Adrenal gland (tissue), 12 donors: ENCODE data around the gene OR8D1. TPM values are rescaled to one million over a fixed set of nuclear protein-coding genes. Genes with fewer than 3 reads are reported as not detected.

ENCODE experiments used
- DNase-seq, 7 donors: peaks; one replicate each; pipeline ENCODE4 v3.0.0-alpha.2; 2019 to 2020
- H3K27ac ChIP-seq, 5 donors: fragments of 200-600 bp; sonication (generic) in 4 of 5; 1 replicate in 3 of 5; 2 replicates in 2 of 5; pipeline versions ENCODE4 v1.5.1 to v1.8.0; 2016 to 2020; ENCODE audit warnings: mild to moderate bottlenecking in 1 of 5
- H3K27me3 ChIP-seq: fragments of 200-600 bp; 2 replicates; pipeline ENCODE4 v1.8.0; 2021
- H3K36me3 ChIP-seq, 2 donors: fragments of 200-600 bp; replicated peaks in 1 of 2; 1 replicate in 1 of 2; 2 replicates in 1 of 2; pipeline versions ENCODE4 v1.5.1 to v1.8.0; 2018 to 2022
- H3K4me1 ChIP-seq, 2 donors: fragments of 200-600 bp; replicated peaks in 1 of 2; 1 replicate in 1 of 2; 2 replicates in 1 of 2; pipeline versions ENCODE4 v1.5.1 to v1.8.0; 2018 to 2021
- H3K4me3 ChIP-seq, 4 donors: fragments of 200-600 bp; sonication (generic) in 3 of 4; one replicate each; pipeline ENCODE4 v1.5.1; 2016 to 2018
- H3K9me3 ChIP-seq, 3 donors: fragments of 200-600 bp; sonication (generic) in 1 of 3; replicated peaks in 1 of 3; 1 replicate in 2 of 3; 2 replicates in 1 of 3; pipeline versions ENCODE4 v1.5.1 to v1.8.0; 2016 to 2021
- CTCF ChIP-seq, 6 experiments: fragments of 450-650 bp in 4 of 6; fragments of 200-600 bp in 2 of 6; sonication (generic) in 1 of 6; IDR thresholded peaks; 1 replicate in 5 of 6; 2 replicates in 1 of 6; pipeline versions ENCODE4 v1.5.1 to v1.8.0; 2016 to 2021; ENCODE audit warnings: antibody characterized with exemption in 6 of 6, mild to moderate bottlenecking in 2 of 6, moderate library complexity in 1 of 6
- POLR2A ChIP-seq, 2 donors: fragments of 450-650 bp; IDR thresholded peaks; one replicate each; pipeline ENCODE4 v1.6.1; 2017; ENCODE audit warnings: antibody characterized with exemption in 2 of 2, mild to moderate bottlenecking in 2 of 2, moderate library complexity in 1 of 2
- WGBS, 4 donors: extraction: QIAGEN DNeasy Blood & Tissue Kit in 2 of 4; methylation state at CpG; one replicate each; pipeline versions ENCODE4 v1.1.5 to v1.1.7; 2013 to 2017; 5-methylcytosine and 5-hydroxymethylcytosine counted together
- intact Hi-C, 2 donors: fragments of 100-400 bp; cut with DNase I; formaldehyde crosslinking; loops; one replicate each; pipeline versions ENCODE4 v1.14.1 to v1.15.0; 2022 to 2023
- polyA plus RNA-seq, 3 donors: library from polyadenylated mRNA; stranded (reverse); fragments of 200-250 nt in 2 of 3; fragments of 350-450 nt in 1 of 3; fragmentation: Illumina TruSeq in 1 of 3; extraction: RNeasy Lipid Tissue Mini Kit (QIAGEN cat#74804) in 1 of 3; gene quantifications; one replicate each; pipeline ENCODE4 v1.2.3, GENCODE V29; 2013 to 2014
- total RNA-seq, 9 donors: library from RNA; depleted of rRNA in 4 of 9; stranded (reverse); fragments of >200 nt in 4 of 9; fragments of 120-200 nt in 1 of 9; fragmentation: NEBNext Ultra II Directional in 1 of 9; extraction: Animal tissue kit (Norgen Biotek cat#: 25700) in 1 of 9; gene quantifications; one replicate each; pipeline versions ENCODE4 v1.1.0 to v1.2.4, GENCODE V29; 2013 to 2023
- donor health status: healthy with polysubstance abuse.
- donor health status: Bipolar disorder and iron deficiency.
- donor health status: DM: yes; HTN: yes; CAD: no.
- donor health status: DM: no; HTN: no; CAD: no.
- donor health status: DM: no; HTN: no; CAD: no.
- donor health status: DM: yes; HTN: yes; CAD: no.

Gene OR8D1
- total and polyA plus RNA-seq, 12 donors = not detected

GRCh38 chr11:124294687-124295086, 19.1 kb downstream of the OR8D1 start:
- no peaks in the 10 kb centered on the region for H3K36me3 ChIP-seq
- TF ChIP-seq POLR2A (IDR thresholded peaks at IDR 0.05) (no peak), CTCF (IDR thresholded peaks at IDR 0.05) (no peak)
- no peak overlapping the region for H3K27ac ChIP-seq
- DNase-seq = no peak
- 49 to 72% (median 57%) methylated on average over 1 of the region's 1 CpG for WGBS, 4 donors
- no peak overlapping the region for H3K4me3 ChIP-seq
- H3K9me3 ChIP-seq = no peaks in the 10 kb centered on the region
- no peaks in the 10 kb centered on the region for H3K4me1 ChIP-seq
- H3K27me3 ChIP-seq = no peaks in the 10 kb centered on the region
- intact Hi-C loops = no loop called here

- intact Hi-C loops = no loop called here
These were observed 28.0 kb downstream of the OR8D1 start for GRCh38 chr11:124285610-124286344.

GRCh38 chr11:124278261-124278660, 35.5 kb downstream of the OR8D1 start:
- no peak for DNase-seq
- Histone ChIP-seq H3K9me3 (no peaks in the 10 kb centered on the region), H3K27me3 (no peaks in the 10 kb centered on the region), H3K4me3 (no peak overlapping the region), H3K36me3 (no peaks in the 10 kb centered on the region), H3K4me1 (no peaks in the 10 kb centered on the region), H3K27ac (no peak overlapping the region)
- TF ChIP-seq CTCF (IDR thresholded peaks at IDR 0.05) (no peak), POLR2A (IDR thresholded peaks at IDR 0.05) (no peak)
- 44 to 81% (median 61%) methylated on average over 2 of the region's 2 CpGs for WGBS, 4 donors
- intact Hi-C loops = no loop called here

More at GRCh38 chr11:124285610-124286344, 28.0 kb downstream of the OR8D1 start:
- Histone ChIP-seq H3K4me1 (no peaks in the 10 kb centered on the region), H3K9me3 (peaks cover 0 to 5% (median 0%) of the 10 kb centered on the region in 3 donors), H3K27ac (no peak overlapping the region), H3K4me3 (no peak overlapping the region), H3K36me3 (no peaks in the 10 kb centered on the region), H3K27me3 (no peaks in the 10 kb centered on the region)
- WGBS, 4 donors = 60 to 72% (median 63%) methylated on average over 3 of the region's 3 CpGs
- no peak for DNase-seq
- TF ChIP-seq POLR2A (IDR thresholded peaks at IDR 0.05) (no peak), CTCF (IDR thresholded peaks at IDR 0.05) (no peak)

GRCh38 chr11:124277804-124278203, 35.9 kb downstream of the OR8D1 start:
- WGBS, 4 donors = 56 to 71% (median 65%) methylated on average over 3 of the region's 3 CpGs
- no peaks in the 10 kb centered on the region for H3K36me3 ChIP-seq

More at GRCh38 chr11:124277804-124278203, 35.9 kb downstream of the OR8D1 start:
- Histone ChIP-seq H3K4me3 (no peak overlapping the region), H3K9me3 (no peaks in the 10 kb centered on the region), H3K27me3 (no peaks in the 10 kb centered on the region), H3K27ac (no peak overlapping the region), H3K4me1 (no peaks in the 10 kb centered on the region)
- DNase-seq = no peak
- no peak for TF ChIP-seq POLR2A (IDR thresholded peaks at IDR 0.05)
- no peak for TF ChIP-seq CTCF (IDR thresholded peaks at IDR 0.05)
- intact Hi-C loops = no loop called here
